ENCODE measurements around the gene FZD10.

FZD10 gene

DNA sequence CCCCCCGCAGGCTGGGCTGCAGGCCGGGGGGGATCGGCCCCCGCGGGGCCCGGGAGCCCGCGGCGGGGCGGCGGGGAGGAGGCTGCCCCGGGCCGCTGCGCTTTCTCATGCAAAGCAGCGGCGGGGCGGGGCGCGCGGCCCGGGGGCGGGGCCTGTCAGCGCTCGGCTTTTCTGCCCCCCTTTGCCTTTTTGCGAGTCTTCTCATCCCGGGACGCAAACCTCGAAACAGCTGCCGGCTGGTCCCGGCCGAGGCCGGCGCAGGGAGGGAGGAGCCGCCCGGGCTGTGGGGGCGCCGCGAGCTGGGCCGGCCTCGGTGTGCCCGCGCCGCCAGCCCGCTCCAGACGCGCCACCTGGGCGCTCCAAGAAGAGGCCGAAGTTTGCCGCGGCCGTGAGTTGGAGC, at the start of gene FZD10:
FZD10 (plus strand) TSS at position 198 of the 400 bp plus-strand sequence. CDS start 479 bp downstream, outside the sequence.
- no peak for FAIRE-seq

GRCh38 chr12:130114952-130115351, 47.3 kb upstream of the FZD10 start:
- no peak for FAIRE-seq

DNA sequence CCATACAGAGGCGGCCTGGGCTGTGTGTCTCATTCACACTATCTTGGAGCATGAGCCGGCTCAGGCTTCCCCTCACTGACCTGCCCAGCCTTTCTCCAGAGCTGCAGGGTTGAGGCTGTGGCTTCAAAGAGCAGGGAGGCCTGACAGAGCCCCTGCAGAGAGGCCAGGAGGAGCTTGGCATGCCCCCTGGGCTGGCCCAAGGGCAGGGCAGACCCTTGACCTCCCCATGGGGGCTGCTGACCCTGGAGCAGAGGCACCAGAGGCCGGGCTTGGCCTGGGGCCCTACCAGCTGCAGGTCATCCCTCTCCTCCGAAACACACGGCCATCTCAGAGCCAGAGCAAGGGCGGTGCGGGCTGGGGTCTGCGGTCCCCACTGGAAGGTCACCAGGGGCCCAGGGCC, 46.6 kb upstream of the FZD10 start:
- no peak for FAIRE-seq

GRCh38 chr12:130116791-130117190, 45.5 kb upstream of the FZD10 start:
- no peak for FAIRE-seq

GRCh38 chr12:130117233-130117632, 45.0 kb upstream of the FZD10 start:
- FAIRE-seq: no peak

DNA sequence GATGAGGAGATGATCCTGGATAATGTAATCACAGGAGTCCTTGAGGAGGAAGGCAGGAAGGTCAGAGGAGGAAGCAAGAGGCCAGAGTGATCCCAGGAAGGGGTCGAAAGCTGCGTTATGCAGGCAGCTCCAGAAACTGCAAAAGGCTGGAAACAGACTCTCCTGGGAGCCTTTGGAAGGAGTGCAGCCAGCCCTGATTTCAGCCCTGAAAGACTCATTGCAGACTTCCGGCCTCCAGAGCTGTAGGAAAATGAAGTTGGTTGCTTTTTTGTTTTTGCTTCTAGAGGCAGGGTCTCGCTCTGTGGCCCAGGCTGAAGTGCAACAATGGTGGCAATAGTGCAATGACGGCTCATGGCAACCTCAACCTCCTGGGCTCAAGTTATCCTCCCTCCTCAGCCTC, 44.6 kb upstream of the FZD10 start:
- FAIRE-seq: no peak

GRCh38 chr12:130118181-130118580, 44.1 kb upstream of the FZD10 start:
- no peak for FAIRE-seq

DNA sequence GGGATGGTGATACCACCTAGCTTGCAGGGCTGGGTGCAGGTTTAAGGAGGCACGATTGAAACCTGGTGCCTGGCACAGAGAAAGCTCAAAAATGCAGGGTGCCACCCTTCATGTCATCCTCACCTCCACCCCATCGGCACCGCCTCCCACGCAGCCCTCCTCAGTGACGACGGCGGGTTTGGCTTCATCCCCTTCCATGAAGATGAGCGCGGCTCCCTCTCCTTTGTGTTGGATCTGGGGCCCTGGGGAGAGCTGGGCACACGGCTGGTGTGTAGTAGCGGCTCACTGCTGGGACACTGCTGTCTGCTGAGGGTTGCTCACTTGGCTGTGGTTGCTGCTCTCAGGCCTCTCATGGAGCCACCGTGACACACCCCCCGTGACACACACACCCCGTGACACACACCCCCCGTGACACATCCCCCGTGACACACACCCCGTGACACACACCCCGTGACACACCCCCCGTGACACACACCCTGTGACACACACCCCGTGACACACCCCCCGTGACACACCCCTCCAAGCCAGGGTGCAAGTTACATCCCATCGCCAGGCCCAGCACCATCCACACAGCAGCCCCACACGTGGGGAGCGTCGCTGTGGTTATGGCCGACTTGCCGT, 42.9 kb upstream of the FZD10 start:
- FAIRE-seq: no peak

GRCh38 chr12:130120012-130120805, 42.1 kb upstream of the FZD10 start:
- FAIRE-seq: no peak

DNA sequence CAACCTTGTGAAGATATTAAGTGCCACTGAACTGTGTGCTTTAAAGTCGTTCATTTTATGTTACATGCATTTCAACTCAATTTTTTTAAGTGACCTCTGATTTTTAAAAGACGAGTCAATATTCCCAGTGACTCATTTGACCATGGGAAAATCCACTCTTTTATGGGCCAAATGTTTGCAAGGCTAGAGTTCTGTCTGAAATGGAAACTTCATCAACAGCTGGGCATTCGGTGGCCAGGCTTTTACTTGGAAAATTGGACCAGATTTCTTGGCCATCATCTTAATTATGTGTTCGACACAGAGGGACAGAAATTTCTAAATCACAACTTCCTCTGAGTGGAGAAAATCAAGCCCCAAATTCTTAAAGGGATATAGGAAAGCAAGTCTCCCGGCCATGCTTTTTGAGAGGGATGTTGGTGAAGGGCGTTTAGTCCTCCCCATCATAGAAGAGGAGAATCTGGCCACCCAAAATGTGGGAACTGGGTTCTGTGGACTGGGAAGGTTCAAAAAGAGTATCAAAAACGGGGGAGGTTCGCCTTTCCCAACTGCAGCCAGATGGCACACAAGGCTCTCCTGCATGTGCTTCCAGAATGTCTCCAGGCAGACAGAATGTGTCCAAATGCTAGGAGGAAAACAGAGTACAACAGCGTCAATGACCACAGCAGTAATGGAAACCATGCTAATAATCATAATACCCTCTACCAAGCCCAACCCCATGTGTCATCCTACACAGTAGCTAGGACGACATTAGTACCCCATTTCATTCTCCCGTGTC, 40.9 kb upstream of the FZD10 start:
- FAIRE-seq: no peak

- FAIRE-seq: no peak
These were observed 39.9 kb upstream of the FZD10 start for GRCh38 chr12:130122356-130122755.

GRCh38 chr12:130124106-130124505, 38.2 kb upstream of the FZD10 start:
- no peak for FAIRE-seq

DNA sequence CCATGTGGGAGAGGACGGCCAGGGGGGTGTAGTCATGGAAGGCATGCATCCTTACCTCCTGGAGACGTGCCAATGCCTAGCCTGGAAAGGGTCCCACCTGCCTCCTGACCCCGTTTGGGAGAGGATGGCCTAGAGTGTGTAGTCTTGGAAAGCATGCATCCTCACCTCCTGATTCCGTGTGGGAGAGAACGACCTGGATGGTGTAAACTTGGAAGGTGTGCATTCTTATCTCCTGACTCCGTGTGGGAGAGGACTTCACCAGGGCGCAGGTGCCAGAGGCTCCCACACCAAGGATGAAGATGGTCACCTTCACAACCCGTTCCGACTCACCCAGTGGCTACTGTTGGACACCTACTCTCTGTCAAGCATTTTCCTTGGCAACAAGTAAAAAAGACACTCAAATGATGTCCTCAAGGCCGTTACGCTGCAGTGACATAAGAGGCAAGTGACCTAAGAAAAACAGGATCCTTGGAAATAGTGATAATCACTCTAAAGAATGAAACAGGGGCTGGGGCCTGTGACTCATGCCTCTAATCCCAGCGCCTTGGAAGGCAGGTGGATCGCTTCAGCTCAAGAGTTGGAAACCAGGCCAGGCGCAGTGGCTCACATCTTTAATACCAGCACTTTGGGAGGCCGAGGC, 37.5 kb upstream of the FZD10 start:
- no peak for FAIRE-seq

GRCh38 chr12:130126023-130126432, 36.2 kb upstream of the FZD10 start:
- FAIRE-seq: no peak

DNA sequence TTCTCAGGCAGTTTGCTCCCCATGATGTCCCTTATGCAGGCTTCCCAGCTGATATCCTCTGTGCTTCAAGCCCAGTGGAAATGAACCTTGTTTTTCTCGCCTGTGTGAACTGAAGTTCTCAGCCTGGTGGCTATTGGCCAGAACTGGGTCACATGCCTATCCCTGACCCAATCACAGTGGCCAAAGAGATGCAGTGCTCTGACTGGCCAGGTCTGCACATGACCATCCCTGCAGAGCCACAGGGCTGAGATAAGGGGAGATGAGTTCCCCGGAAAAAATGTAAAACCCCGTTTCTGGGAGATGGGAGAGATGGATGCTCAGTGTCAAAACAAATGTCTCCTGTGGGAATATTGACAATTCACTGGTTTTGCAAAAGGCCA, 34.7 kb upstream of the FZD10 start:
- FAIRE-seq: no peak

- no peak for FAIRE-seq
These were observed 34.1 kb upstream of the FZD10 start for GRCh38 chr12:130127912-130128789.

GRCh38 chr12:130128790-130129735, 33.2 kb upstream of the FZD10 start:
- no peak for FAIRE-seq

DNA sequence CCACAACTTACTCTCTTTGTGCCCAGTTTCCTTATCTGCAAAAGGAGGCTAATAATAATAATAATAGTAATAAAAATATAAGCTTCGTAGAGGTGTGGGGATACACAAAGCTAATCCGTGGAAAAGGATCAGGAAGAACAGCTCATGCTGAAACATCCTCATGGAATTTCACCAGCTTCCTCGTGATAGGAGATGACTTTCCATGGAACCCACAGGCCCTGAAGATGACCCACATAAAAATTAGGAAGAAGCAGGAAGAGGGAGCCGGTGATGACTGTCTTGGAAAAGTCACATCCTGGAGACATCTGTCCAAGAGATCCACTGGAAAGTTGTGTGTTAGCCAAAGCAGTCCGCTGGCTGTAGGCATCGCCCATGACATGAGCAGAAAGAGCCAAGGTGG, 31.9 kb upstream of the FZD10 start:
- FAIRE-seq: no peak

DNA sequence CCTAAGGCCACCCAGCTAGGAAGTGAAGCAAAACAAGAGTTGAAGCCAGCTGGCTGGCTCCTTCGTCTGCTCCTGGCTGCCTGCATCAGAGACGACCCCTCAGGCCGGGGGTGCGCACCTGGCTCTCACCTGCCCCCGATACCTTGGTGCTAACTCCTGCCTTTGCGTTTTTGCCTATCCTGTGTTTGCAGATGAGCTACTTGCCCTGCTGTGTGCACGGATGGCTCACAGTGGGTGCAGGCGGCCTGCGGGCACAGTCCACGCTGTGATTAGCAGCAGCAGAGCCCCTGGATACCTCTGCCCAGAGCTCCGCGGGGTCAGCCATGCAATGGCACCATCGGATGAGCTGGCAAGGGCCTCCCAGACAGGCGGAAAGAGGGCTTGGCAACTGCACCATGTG, 31.2 kb upstream of the FZD10 start:
- FAIRE-seq: no peak

DNA sequence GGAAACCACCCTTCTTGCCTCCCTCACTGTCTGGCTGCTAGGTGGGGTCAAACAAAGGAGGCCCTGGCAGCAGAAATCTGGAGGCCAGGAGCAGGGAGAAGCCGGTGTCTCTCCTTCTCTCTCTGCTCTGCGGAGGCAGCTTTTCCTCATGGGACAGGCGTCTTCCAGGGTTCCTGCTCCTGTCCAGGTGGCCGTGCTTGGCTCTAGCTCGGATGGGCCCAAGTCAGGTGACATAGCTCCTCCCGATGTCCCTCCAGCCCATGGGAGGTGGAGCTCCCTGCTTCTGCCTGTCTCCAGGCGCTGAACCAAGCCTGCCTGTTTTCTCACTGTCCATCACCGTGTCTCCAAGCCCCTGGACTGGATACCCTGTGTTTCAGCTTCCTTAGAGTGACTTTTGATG, 30.5 kb upstream of the FZD10 start:
- no peak for FAIRE-seq
